Transverse colon (tissue), 4 donors: ENCODE data around the gene CCDC8.
A peak's percentile ranks its signal among the peaks of the same experiment; 100 is the strongest.

ENCODE experiments used
- EP300 ChIP-seq: sonication (generic); formaldehyde crosslinking; IDR thresholded peaks from one replicate; pipeline ENCODE4 v1.6.1; 2017; ENCODE audit warnings: antibody characterized with exemption, low read depth
- POLR2AphosphoS5 ChIP-seq, 3 donors: sonication (generic); formaldehyde crosslinking; IDR thresholded peaks; one replicate each; pipeline ENCODE4 v1.6.1; 2016; ENCODE audit warnings: antibody characterized with exemption in 3 of 3
- TF ChIP-seq, protein P1 (sequence below), 5 experiments: fragments of 200-600 bp in 3 of 5; fragments of 450-650 bp in 2 of 5; sonication (generic) in 3 of 5; IDR thresholded peaks; 1 replicate in 2 of 5; 2 replicates in 3 of 5; pipeline ENCODE4 v1.5.1; 2016 to 2017; ENCODE audit warnings: antibody characterized with exemption in 5 of 5, inconsistent platforms in 3 of 5, mild to moderate bottlenecking in 2 of 5, moderate library complexity in 1 of 5

DNA sequence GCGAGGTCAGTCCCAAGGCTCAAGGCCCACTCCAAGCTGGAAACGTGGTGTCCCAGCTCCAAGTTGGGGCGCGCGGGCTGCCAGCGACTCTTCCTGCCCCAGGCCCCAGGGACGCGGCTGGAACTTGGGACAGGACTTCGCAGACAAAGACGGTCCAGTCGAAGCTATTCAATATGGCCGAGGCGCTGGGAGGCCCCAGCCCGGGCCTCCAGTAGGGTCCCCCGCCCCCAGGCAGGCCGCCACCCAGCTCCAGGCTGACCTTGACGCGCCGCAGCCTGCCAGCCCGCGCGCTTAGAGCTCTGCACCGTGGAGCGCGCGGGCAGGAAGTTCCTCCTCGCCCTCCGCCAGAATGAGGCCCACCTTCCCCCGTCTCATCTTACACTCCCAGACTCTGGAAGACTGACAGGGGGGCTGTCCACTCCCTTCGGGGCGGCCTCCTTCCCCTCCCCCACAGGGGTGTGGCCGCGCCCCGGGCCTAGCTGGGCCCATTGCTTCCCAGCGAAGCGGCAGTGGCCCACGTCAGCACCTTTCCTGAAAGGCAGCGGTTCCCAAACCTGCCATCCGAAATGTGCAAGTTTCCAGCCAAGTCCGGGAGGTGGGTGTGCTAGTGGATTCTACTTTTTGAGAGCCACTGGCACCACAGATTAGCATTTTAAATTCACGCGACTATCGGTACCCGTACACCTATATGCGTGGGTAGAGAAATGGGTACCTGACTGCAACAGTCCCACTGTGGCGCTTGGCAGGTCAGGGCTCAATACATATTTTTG lies at the start of gene CCDC8:
- TF ChIP-seq EP300: no peak
- TF ChIP-seq, protein P1, sequence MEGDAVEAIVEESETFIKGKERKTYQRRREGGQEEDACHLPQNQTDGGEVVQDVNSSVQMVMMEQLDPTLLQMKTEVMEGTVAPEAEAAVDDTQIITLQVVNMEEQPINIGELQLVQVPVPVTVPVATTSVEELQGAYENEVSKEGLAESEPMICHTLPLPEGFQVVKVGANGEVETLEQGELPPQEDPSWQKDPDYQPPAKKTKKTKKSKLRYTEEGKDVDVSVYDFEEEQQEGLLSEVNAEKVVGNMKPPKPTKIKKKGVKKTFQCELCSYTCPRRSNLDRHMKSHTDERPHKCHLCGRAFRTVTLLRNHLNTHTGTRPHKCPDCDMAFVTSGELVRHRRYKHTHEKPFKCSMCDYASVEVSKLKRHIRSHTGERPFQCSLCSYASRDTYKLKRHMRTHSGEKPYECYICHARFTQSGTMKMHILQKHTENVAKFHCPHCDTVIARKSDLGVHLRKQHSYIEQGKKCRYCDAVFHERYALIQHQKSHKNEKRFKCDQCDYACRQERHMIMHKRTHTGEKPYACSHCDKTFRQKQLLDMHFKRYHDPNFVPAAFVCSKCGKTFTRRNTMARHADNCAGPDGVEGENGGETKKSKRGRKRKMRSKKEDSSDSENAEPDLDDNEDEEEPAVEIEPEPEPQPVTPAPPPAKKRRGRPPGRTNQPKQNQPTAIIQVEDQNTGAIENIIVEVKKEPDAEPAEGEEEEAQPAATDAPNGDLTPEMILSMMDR (IDR thresholded peaks at IDR 0.05): no peak
- peak; percentile 63 to 81 (median 70) for TF ChIP-seq POLR2AphosphoS5 (IDR thresholded peaks at IDR 0.05)
